GM19025 (cell line): Measurements from ENCODE around the gene CNN1.

Experiments
- ATAC-seq: cut with Tn5 transposase; IDR thresholded peaks from one replicate; pipeline ENCODE4 v1.9.1; 2021; ENCODE audit warnings: mild to moderate bottlenecking, low read depth, moderate library complexity; ENCODE audit not compliant: unreplicated experiment

The CNN1 gene

GRCh38 chr19:11538232-11539036, at the start of gene CNN1:
TSS of gene CNN1 (plus strand) at chr19:11538851. CDS start at chr19:11538928, 77 bp downstream.
- ATAC-seq = no peak

- ATAC-seq = no peak
Measured at GRCh38 chr19:11489378-11489777, 49.3 kb upstream of the CNN1 start.

GRCh38 chr19:11494634-11495285, 43.9 kb upstream of the CNN1 start:
- ATAC-seq = no peak

DNA sequence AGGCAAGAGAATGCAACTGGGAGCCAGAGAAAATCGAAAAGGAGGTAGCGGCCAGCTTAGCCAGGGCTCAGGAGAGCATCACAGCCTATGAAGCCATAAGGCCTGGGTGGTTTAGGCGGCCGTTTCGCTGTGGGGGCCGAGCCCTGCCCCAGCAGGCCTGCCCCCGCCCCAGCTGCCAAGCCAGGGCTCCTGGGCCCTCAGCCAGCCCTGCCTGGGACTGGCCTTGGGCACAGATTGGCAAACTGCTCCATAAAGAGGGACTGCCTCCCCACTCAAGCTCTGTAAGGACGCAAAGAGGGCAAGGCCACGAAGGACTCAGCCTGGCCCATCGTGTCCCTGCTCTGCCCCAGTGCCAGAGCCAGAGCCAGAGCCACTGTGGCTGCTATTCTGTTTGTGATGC, 43.2 kb upstream of the CNN1 start:
- ATAC-seq = no peak

- no peak for ATAC-seq
Measured at GRCh38 chr19:11495885-11496284, 42.8 kb upstream of the CNN1 start.

DNA sequence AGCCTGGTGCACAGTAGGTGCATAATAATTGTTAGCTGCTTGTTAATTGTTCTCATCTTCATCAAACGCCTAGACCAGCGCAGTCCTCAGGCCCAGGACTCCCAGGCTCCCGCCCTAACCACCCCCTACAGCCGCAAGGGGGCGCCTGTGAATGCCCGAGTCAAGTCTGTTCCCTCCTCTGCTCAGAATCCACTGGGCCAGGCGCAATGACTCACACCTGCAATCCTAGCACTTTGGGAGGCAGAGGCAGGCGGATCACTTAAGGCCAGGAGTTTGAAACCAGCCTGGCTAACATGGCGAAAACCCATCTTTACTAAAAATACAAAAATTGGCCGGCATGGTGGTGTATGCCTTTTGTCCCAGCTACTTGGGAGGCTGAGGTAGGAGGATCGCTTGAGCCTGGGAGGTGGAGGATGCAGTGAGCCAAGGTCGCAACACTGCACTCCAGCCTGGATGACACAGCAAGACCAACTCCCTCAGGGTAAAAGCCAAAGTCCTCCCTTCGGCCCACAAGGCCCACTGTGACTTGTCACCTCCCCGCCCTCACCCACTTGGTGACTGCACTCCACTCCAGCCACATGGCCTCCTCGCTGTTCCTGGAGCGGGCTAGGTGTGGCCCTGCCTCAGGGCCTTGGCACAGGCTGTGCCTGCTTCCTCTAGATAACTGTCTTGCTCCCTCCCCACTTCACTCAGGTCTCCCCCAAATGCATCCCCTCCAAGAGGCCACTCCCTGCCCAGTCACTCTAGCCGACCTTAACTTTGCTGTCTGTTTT, 42.1 kb upstream of the CNN1 start:
- no peak for ATAC-seq

DNA sequence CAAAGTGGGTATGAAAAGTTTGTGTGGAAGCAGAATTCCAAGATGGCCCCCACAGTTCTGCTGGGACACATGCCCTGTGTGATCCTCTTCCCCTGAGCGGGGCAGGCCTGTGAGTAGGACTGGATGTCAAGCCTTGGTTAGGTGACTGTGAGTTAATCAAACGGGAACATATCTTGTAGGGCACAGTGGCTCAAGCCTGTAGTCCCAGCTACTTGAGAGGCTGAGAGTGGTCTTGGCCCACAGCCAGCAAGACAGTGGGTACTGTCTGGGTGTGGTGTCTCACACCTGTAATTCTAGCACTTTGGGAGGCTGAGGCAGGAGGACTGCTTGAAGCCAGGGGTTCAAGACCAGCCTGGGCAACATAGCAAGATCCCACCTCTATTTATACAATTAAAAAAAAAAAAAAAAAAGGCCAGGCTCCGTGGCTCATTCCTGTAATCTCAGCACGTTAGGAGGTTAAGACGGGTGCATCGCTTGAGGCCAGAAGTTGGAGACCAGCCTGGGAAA, 39.4 kb upstream of the CNN1 start:
- ATAC-seq = no peak

DNA sequence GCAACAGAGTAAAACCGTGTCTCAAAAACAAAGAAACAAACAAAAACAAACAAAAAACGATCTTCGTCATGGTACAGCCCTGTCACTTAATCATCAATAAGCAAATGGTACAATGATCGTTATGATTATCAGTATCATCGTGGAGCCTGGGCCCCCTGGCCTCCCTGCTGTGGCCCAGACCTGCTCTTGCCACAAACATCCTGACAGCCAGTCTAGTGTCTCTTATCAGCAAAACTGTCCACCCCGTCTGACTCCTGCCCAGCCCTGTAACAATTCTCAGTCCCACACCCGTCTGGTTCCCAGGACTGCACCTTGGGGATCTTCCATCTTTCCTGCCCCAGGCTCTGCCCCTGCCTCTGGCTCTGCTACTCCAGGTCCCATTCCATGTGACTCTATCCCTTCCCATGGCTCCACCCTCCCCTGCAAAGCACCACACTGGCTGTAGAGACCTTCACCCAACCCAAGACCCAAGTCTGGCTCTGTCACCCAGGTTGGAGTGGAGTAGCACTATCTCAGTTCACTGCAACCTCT, 38.7 kb upstream of the CNN1 start:
- ATAC-seq = no peak

- ATAC-seq = no peak
Measured at GRCh38 chr19:11504502-11505031, 34.1 kb upstream of the CNN1 start.

- ATAC-seq = peak; percentile 86
Measured at GRCh38 chr19:11505032-11505503, 33.6 kb upstream of the CNN1 start.

GRCh38 chr19:11505504-11506100, 33.0 kb upstream of the CNN1 start, which contains the start of gene ZNF653:
TSS of gene ZNF653 (minus strand) at chr19:11505839. CDS start at chr19:11505786, 53 bp downstream.
- ATAC-seq = peak; percentile 47

DNA sequence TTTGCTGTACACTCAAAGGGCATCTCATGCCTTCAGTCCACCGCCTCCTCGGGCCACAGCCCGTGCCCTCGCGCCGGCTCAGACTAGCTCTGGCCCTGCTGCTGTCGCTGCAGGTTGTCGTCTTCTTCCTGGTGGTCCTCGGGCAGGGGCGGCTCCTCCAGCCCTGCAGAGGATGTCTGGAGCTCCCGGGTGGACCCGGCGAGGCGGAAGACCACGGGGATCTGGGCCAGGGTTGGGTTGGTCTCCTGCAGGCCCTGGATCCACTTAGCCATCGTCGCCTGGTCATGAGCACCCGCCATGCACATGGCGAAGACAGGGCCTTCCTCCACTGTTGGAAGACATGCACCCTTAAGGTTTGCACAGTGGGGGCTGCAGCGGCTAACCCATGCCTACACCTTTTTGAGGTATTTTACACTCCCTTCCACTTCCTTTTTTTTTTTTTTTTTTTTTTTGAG, 32.5 kb upstream of the CNN1 start:
- ATAC-seq = peak; percentile 20

DNA sequence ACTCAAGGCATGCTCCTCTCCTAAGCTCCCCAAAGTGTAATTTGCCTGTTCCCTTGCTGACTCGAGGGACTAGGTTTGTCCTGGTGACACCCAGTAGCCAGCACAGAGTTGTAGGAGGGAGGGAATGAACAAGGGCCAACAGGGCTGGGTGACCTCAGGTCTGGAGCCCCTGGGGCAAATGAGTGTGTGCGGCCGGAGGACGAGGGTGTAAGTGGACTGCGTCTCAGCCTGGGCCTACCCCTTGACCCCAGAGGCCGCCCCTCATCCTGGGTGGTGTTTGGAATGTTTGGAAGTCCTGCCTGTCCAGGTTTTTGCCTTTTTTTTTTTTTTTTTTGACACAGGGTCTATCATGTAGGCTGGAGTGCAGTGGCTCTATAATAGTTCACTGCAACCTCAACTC, 31.7 kb upstream of the CNN1 start:
- ATAC-seq = no peak

DNA sequence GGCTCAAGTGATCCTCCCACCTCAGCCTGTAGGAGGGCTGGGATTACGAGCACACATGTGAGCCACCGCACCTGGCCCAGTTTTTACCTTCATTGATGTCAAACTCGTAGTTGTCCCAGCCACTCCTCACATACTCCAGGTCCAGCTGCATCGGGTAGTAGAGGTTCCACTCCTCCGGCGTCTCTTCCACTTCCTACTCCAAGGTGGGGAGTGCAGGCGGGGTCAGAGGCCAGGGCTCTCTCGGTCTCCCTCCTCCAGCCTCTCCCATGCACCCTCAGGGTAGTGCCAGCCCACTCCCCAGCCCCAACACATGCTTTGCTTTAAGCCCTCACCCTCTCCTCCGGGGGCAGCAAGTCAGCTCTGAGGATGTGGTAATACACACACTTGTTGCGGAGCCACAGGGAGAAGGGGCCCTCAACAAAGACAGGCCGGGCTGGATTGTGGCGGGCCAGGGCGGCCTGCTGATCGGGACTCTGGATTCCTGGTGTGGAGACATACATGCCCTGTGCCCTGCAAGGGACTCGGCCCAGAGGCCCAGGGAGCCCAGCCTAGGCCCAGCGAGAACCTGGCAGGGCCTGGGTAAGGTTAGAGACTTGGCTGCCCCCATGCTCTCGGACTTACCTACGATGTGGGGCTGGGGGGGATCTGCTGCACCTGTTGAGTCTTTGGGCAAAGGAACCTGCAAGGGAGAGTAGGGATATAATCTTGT, 31.1 kb upstream of the CNN1 start:
- no peak for ATAC-seq

DNA sequence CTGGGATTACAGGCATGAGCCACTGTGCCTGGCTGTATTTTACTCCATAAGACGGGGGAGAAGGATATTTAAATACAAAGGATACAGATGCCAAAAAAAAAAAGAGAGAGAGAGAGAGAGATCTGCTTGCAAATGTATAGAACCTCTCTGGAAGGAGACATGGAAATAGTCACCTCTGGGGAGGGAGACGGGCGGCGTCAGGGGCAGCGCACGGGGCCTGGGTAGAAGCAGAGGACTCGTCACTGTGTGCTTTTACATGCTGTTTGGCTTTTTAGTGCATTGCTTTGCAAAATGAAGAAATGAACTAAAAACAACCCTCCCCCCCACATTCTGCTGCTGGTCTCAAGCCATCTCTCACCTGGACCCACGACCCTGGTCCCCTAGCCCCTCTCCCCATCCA, 28.2 kb upstream of the CNN1 start:
- no peak for ATAC-seq

DNA sequence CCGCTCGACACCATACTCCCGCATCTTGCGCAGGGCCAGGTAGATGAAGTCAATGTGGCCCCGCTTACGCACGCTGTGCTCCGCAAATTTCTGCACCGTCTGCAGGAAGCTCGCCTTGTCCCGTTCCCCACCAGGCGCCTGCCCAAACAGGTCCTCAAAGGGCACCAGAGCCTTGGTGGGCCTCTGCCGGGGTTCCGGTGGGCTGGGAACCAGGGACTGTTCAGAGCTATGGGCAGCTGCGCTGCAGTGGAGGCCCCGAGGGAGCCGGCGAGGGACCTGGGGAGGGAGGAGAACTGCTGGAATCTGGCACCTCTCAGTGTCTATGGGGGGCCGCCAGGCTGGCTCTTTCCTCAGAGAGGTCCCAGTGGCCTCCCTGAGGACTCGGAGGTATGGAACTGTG, 24.7 kb upstream of the CNN1 start:
- no peak for ATAC-seq

- no peak for ATAC-seq
Measured at GRCh38 chr19:11519138-11519537, 19.5 kb upstream of the CNN1 start.

DNA sequence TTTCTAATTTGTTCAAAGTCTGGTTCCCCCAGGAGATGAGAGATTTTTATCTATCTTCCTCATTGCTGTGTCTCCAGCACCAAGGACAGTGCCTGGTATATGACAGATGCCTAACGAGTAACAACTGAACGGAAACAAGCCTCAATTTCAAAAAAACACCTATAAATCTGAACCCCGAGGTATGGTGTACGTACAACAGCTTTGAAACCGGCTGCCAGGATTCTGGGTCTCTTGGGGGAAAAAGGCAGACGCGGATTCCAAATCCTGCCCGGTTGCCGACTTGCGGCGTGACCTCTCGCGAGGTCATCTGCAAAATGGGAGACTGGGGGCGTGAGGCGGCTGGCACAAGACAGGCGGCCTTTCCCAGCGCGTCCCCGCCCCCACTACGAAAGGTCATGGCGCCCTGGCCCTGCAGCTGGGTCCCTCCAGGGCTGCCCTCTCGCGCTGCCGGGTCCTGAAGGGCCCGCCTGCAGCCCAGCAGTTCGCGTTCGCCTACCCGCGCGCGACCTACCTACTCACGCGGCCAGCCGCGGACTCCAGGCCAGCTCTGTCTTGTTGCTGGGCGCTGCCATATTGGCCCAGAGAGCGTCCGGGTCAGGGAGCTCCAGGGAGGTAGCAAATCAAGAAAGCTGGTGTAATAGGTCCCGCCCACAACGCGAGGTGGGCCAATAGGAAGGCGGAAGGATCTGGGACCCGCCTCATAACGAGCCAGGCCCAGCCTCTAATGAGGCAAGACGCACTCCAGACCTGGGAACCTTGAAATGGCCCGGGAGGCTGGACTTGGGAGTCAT, 9.9 kb upstream of the CNN1 start, which contains the start of gene ECSIT:
TSS of gene ECSIT (minus strand) at position 584 of the 791 bp plus-strand sequence. CDS start 9,964 bp downstream, outside the sequence.
- peak; percentile 97 for ATAC-seq
